Keratinocyte (primary cell): ENCODE results near the gene HOXA7.

Source experiments
- CTCF ChIP-seq, 3 experiments: IDR thresholded peaks in 1 of 3; conservative IDR thresholded peaks in 1 of 3; optimal IDR thresholded peaks in 1 of 3; 2 replicates in 2 of 3; 3 replicates in 1 of 3; pipeline versions ENCODE3 to v1.5.1; 2011; ENCODE audit warnings: low read length in 3 of 3, mild to moderate bottlenecking in 3 of 3, moderate library complexity in 2 of 3, control low read depth in 1 of 3, inconsistent platforms in 1 of 3; ENCODE audit not compliant: insufficient read depth in 2 of 3; ENCODE audit errors: extremely low read depth in 1 of 3
- EZH2 ChIP-seq: IDR thresholded peaks from one replicate; pipeline ENCODE4 v1.6.1; 2012; ENCODE audit warnings: inconsistent platforms, mild to moderate bottlenecking, low read length, moderate library complexity

GRCh38 chr7:27189997-27190748, 33.7 kb upstream of the HOXA7 start:
- TF ChIP-seq CTCF (optimal IDR thresholded peaks at IDR 0.05 in 1 of 3, IDR thresholded peaks at IDR 0.05 in 1 of 3, conservative IDR thresholded peaks at IDR 0.05 in 1 of 3; ENCODE audit: extremely low read depth in 1 of 3, insufficient read depth in 2 of 3, low read length in 3 of 3) (no peak), EZH2 (peak; percentile 19)
